Fibroblast of skin of right biceps (primary cell): ENCODE measurements around the gene OLAH.
A peak's percentile ranks its signal among the peaks of the same experiment; 100 is the strongest.
"Not testable (repeated sequence)": the region's sequence is repeated elsewhere in the genome, so short reads cannot be mapped to it uniquely, and the experiment has no call there.

Source experiments
- DNase-seq: peaks from one replicate; pipeline ENCODE4 v3.0.0-alpha.2; 2013

The OLAH gene

DNA sequence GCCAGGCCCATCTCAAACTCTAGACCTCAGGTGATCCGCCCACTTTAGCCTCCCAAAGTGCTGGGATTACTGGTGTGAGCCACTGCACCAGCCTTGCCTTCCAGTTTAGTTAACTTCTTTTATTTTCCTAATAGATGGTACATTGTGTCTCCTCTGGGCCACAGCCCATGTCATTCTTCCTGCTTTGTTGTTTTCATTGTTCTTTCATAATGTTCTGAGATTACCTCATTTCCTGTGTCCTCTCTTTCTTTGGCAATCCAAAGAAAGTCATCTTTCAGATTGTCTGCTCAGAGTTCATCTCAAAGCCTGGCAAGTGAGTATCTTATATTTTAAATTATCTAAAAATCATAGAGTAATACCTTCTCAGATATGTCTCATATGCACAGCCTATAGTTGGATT is at the start of gene OLAH:
TSS of gene OLAH (plus strand) at position 270 of the 400 bp plus-strand sequence. CDS start 3,346 bp downstream, outside the sequence.
- no peak for DNase-seq

DNA sequence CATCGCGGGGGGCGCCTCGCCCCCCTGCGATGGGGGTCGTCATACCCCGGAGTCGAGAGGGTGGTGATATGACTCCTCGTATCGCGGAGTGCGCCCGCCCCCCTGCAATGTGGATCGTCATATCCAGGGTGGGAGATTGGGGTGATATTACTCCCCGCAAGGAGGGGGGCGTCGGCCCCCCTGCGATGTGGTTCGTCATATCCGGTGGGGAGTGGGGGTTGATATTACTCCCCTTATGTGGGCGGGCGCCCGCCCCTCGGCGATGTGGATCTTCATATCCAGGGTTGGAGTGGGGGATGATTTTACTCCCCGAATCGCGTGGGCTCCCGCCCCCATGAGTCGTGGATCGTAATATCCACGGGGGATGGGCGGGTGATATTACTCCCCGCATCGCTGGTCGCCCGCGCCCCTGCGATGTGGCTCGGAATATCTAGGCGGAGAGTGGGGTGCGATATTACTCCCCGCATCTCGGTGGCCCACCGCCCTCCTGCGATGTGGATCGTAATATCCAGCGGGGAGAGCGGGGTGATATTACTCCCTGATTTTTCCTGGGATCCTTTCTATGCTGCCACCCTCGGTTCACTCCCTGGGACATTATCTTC is 47.7 kb upstream of the OLAH start:
- DNase-seq = no peak

DNA sequence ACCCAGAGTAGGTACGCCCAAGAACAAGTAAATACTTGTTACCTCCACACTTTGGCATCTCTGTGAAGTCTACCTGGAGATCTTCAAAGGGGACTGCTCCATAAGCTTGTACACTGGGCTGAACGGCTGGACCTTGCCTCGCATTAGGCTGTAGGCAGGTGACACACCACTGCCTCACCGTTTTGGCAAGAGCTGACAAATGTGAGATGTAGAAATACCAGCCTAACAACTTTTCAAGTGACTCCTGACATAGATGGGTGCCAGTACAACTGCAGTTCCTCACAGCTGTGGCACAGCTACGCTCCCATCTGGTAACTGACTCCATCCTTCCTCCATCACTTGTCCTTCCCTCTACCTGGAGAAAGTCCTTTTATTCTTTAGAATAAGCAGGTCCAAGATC is 30.2 kb upstream of the OLAH start:
- not testable (repeated sequence) for DNase-seq

DNA sequence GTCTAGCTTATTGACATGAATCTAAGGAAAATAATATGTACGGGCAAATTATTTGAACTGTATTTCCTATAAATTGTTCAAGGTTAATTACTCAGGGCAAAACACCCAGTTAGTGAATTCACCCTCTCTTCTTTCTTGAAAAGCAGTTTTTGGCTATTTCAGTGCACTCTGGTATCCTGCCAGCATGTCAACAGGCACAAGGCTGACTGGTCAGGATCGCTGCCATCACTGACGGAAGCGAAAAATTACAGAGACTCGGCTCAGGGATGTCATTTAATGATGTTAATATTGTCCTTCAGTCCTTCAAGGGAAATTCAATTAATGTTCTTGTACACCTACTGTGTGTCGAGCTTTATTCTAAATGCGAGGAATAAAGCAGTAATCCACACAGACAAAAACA is 28.3 kb upstream of the OLAH start:
- DNase-seq = no peak

DNA sequence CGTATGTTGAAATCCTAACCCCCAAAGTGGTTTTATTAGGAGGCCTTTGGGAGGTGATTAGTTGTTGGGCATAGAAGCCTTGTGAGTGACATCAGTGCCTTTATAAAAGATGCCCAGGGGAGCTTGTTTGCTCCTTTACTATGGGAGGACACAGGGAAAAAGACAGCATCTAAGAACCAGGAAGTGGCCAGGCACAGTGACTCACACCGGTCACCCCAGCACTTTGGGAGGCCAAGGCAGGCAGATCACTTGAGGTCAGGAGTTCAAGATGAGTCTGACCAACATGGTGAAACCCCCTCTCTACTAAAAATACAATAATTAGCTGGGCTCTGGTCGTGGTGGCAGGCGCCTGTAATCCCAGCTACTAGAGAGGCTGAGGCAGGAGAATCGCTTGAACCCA is 22.8 kb upstream of the OLAH start:
- DNase-seq = peak; percentile 6

DNA sequence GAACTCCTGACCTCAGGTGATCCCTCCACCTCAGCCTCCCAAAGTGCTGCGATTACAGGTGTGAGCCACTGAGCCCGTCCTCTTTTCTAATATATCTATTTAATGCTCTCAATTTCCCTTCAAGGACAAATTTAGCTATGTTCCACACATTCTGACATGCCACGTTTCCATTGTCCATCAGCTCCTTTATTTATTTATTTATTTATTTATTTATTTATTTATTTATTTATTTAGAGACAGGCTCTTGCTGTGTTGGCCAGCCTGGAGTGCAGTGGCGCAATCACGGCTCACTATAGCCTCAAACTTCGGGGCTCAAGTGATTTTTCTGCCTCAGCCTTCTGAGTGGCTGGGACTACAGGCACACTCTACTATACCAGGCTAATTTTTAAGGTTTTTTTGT is 20.7 kb upstream of the OLAH start:
- DNase-seq = not testable (repeated sequence)

DNA sequence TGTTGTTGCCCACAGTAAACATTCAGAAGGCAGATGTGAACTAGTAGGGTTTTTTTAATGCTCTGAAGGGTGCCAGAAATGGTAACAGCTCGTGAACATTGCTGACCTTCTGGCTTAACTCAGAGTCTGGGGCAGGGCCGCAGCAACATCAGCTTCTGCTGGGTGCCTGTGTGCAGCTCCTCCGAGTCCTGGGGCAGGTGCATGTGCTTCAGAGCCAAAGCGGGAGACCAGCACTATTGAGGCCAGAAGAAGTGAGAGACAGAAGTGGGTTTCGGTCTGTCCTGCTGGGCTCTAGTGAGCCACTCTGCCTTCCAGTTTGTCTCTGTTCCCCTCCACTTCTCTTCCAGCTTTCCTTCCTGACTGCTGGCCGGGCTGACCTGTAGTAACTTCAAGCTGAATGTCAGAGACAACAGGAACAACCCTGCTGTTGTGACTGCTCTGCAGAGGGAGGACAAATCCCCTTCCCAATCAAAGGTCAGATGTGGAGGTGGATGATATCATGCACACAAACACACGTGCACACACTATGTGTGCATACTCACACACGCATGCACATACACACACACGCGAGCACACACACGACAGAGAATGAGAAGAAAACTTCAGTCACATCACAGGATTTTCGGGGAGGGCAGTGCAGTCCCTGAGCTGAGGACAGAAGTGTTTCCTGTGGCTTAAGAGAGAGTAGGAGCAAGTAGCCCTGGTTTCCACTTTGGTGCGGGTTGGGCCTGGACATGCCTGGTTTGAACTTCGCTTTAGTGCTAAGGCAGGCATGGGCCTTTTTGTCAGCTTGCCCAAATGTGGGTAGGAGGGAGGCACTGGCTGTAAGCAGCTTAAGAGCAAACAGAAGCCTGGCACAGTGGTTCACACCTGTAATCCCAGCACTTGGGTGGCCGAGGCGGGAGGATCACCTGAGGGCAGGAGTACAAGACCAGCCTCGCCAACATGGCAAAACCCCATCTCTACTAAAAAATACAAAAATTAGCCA is 19.4 kb upstream of the OLAH start:
- not testable (repeated sequence) for DNase-seq

DNA sequence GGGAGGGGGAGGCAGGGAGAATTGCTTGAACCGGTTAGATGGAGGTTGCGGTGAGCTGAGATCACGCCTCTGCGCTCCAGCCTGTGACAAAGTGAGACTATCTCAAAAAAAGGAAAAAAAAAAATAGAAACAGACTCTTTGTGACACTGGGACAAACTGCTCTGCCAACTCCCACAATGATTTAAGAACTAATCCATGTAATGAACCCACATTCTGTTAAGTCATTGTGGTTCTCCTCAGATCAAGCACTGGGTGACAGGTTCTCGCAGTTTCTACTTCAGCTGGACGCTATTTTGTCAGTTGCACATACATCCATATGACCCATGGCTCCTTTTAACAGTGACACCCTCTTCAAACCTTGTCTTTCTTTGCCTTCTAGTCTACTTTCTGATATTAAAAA is 18.7 kb upstream of the OLAH start:
- DNase-seq = not testable (repeated sequence)

DNA sequence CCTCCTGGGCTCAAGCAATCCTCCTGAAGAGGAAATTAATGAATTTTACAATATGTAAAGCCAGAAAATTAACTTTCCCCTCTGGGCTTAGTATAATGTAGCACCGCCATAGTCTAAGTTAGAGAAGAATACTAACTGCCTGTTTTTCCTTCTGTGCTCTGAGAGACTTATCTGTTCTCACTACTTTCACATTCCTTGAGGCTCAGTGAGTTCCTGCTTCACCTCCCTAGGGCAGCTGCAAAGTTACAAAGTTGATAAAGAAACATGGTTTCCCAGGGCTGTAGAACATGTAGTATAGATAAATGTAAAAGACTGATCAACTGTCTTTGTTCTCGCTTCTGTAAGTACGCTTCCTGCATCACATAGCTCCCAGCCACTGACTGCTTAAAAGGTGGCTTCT is 16.0 kb upstream of the OLAH start:
- no peak for DNase-seq

DNA sequence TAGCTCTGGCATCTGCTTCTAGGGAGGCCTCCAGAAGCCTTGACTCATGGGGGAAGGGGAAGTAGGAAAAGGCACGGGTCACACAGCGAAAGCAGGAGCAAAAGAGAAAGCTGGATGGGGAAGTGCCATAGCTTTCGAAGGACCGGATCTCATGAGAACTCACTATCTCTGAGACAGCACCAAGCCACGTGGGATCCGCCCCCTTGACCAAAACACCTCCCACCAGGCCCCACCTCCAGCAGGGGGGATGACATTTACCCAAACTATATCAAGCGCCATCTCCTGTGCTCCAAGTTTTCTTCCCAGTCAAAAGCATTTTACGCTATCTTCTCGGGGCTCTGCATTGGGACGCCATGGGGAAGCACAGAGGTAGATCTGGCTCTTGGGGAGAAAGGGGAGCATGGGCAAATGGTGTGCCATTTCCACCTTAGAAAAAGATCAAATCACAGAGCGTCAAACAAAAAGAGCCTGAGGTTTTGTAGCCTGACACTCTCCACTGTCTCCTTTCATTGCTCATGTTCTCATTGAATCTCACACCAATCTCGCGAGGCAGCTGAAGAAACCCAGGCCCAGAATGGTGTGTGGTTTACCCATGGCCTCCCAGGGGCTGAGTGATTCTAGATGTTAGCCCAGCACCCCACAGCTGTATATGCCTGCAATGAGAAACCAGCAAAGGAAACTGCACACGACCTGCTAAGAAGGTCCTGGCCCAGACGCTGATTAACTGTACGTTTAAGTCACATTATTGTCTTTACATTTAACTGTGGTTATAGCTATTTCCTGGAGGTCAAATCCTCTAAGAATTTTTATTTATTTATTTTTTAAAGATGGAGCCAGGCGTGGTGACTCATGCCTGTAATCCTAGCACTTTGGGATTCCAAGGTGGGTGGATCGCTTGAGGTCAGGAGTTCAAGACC is 8.1 kb upstream of the OLAH start:
- peak; percentile 78 for DNase-seq

DNA sequence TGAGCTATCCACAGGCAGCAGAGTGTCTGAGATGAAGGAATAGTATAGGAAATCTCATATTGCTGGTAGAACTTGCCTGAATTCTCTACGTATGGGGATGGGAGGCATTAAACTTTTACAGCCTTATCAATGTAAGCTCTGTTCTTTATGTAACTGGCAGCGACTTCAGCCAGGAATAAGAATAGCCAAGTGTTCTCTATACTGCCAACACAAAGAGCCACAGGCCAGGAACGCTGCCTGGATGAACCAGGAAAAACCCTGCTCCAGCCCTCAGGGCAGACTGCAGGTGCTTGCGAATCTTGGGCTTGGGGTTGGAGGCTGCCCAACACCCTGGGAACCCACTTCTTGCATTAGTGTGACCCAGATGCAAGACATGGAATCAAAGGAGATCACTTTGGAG is 6.1 kb upstream of the OLAH start:
- no peak for DNase-seq

DNA sequence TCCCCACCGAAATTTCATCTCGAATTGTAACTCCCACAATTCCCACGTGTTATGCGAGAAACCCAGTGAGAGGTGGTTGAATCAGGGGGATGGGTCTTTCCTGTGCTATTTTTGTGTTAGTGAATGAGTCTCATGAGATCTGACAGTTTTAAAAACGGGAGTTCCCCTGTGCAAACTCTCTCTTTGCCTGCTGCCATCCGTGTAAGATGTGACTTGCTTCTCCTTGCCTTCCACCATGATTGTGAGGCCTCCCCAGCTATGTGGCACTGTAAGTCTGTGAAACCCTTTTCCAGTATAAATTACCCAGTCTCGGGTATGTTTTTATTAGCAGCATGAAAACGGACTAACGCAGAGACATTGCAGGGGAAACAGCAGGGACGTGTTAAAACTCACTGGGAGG is 5.3 kb upstream of the OLAH start:
- no peak for DNase-seq

DNA sequence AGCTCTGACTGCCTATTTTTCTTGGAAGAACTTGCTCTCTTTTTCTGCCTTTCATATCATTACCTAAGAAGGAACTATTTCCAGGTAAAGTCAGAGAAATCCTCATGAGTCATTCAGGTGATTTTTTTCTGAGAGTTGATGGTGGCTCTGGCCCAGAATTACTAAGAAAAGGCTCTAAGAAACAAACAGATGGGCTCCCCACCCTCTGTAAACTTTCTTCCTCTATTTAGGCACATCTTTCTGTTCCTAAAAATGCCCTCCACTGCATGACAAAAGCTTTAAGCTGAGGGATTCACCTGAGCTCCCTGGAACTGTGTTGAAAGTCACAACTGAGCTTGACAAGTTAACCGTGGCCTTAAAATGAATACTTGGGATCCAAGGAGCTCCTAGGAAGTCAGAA is 1.6 kb downstream of the OLAH start:
- no peak for DNase-seq

DNA sequence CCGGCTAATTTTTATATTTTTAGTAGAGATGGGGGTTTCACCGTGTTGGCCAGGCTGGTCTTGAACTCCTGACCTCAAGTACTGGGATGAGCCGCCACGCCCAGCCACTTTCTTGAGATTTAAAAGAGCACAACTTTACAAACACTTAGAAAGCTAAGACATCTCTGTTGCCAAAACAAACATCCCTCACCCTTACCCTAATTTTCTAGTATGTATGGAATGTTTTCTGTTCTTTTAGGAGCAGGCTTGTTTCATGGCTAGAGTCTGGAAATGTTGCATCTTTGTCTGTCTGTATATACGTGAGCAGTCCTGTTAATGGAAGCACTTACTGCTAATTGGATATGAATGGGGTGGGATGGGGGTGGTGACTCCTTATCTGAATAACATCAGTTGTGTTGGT is 2.9 kb downstream of the OLAH start:
- DNase-seq = peak; percentile 66

DNA sequence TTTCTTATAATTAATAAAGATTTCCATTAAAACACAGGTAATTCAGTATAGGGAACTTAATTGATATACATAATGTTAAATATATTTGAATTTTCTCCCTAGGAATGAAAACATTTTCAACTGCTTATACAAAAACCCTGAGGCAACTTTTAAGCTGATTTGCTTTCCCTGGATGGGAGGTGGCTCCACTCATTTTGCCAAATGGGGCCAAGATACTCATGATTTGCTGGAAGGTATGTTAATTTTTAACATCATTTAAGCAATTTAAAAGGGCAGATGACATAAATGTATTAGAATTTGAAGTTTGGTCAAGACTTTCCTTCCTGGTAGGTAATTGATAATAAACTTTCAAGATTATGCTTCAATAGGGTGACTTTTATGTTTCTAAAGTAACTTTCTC is 5.8 kb downstream of the OLAH start:
- no peak for DNase-seq

DNA sequence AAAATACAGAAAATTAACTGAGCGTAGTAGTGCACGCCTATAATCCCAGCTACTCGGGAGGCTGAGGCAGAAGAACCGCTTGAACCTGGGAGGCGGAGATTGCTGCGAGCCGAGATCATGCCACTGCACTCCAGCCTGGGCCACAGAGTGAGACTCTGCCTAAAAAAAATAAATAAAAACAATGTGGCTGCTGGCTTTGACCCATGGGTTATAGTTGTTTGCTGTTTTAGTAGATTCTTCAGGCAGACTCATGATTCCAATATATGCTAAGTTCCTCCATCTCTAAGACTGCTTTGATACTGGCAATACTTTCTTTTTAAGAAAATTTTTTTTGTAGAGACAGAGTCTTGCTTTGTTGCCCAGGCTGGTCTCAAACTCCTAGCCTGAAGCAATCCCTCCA is 8.4 kb downstream of the OLAH start:
- DNase-seq = no peak

DNA sequence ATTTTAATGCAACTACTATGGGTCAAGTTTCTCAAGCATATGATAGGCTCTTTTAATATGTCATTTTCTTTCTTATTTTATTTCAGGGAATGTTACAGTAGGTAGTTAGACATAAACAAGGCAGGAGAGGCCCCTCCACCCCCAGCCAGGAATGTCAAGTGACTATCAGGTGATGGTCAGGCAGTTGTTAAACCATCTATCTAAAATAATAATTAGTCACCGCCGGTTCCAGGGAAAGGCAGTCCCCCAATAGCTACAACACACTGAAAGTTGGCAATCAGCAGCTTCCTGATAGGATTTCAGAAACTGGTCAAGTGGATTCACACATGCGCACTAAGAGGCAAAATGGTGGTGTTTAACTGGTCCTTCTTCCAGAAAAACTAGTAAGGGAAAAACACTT is 9.3 kb downstream of the OLAH start:
- no peak for DNase-seq

DNA sequence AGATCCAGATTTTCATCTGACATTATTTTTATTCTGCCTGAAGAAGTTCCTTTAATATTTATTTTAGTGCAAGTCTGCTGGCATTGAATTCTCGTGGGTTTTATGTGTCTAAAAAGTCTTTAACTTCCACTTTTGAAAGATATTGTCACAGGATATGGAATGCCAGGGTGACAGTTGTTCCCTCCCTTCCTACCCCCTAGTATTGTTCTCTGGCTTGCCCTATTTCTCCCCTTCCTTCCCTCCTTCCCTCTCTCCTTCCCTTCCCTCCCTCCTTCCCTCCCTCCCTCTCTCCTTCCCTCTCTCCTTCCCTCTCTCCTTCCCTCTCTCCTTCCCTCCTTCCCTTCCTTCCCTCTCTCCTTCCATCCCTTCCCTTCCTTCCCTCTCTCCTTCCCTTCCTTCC is 14.9 kb downstream of the OLAH start:
- no peak for DNase-seq

DNA sequence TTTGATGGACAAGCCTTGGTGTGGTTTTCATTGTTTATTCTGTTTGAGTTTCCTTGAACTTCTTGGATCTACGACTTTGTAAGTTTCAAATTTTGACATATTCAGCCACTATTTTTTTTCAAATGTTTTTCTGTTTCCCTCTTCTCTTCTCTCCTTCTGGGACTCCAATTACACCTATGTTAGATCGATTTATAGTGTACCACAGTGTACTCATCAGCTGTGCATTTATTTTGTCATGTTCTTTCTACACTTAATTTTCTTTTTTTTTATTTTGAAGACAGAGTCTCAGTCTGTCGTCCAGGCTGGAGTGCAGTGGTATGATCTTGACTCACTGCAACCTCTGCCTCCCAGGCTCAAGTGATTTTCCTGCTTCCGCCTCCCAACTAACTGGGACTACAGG is 16.2 kb downstream of the OLAH start:
- no peak for DNase-seq

DNA sequence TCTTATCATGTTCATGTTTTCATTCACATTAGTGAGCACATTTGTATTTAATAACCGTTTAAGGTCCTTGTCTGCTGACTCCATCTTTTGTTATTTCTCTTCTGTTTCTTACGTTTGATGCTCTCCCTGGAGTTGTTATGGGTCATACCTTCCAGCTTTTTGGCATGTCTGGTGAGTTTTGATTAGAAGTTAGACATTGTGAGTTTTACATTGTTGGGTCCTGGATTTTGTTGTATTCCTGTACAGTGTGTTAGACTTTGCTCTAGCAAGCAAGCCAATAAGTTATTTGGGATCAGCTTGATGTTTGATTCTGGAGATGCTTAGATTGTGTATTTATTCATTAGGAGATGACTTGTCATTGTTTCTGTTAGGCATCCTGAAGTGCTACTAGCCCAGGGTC is 16.9 kb downstream of the OLAH start:
- DNase-seq = no peak

DNA sequence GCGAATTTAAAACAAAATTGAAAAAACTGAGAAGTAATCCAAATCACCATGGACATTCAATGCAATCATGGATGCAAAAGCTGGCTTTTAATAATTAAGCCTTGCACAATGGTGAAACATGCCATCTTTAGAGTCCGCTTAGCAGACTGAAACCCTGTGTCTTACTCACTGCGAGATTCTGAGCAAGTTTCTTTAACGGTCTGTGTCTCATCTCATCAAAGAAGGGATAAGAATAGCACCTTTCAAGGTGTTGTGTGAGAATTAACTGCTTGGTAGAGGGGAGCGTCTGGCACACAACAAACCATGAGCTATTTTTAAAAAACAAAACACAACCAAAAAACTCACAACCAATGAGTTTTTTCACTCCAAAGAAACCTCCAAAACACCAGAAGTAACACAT is 23.4 kb downstream of the OLAH start:
- DNase-seq = no peak

DNA sequence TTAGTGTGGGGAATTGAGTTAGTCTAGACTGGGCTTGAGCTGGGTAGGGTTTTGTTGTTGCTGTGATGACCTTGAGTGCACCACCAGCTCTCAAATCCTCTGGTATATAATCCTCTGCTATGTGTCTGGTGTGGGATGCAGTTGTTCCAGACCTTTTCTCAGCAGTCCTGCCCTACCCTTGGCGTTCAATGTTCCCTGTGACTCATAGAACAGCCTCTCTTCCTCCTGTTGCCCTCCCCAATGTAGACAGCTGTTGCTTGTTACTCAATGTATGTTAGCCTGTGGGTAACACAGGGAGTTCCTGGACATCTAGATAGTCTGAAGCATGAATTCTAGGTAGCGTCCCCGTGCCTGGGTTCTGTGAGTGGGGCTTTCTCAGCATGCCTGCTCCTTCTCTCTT is 25.1 kb downstream of the OLAH start:
- peak; percentile 5 for DNase-seq

DNA sequence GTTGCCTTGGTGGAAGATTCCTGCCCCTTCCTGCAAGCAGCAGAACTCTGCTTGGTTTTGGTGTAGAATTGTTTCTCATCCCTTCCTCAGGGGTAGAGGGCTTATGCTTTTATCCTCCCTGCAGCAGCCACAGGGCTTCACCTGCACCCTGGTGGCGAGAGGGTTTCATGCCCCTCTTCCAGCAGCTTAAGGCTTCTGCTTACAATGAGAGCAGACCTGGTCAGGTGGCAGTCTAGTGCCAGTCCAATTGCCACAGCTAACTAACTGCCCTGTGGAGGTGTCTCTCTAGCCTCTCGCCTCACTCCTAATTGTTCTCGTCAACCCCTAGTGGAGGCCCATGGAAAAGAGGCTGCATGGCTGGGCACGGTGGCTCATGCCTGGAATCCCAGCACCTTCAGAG is 25.5 kb downstream of the OLAH start:
- DNase-seq = no peak
